GM12878 (cell line): ENCODE data around the gene CNR2. TPM values are rescaled to one million over a fixed set of nuclear protein-coding genes. Genes with fewer than 3 reads are reported as not detected.

Experiments used
- ATAC-seq: fragments of 200-7000 bp; cut with Tn5 transposase; 3 replicates; pipeline ENCODE4 v1.9.1; 2020; ENCODE audit warnings: mild to moderate bottlenecking, moderate library complexity
- BruUV-seq: library from RNA; stranded (reverse); fragments of 400-500 nt; replicated peaks from 2 replicates; lab custom pipeline; 2021; lab: Mats Ljungman, UMichigan
- CTCF ChIA-PET: fragments of 300-600 bp; sonication (Branson Sonifier 250); formaldehyde crosslinking; extraction: SDS; loops from one replicate; lab custom pipeline; 2021; ENCODE audit warnings: inconsistent platforms; lab: Yijun Ruan, JAX
- POLR2A ChIA-PET: fragments of 350-600 bp; formaldehyde crosslinking; extraction: SDS; loops from one replicate; lab custom pipeline; 2021; ENCODE audit warnings: inconsistent platforms; lab: Charles Lee
- RAD21 ChIA-PET: fragments of 300-600 bp; sonication (Branson Sonifier 250); formaldehyde crosslinking; loops from one replicate; lab custom pipeline; 2023; ENCODE audit warnings: antibody characterized with exemption; ENCODE audit not compliant: unreplicated experiment; lab: Charles Lee
- SMC1A ChIA-PET: fragments of 300-600 bp; sonication (Branson Sonifier 250); formaldehyde crosslinking; loops from one replicate; lab custom pipeline; 2023; ENCODE audit not compliant: unreplicated experiment, uncharacterized antibody; lab: Charles Lee
- DNase-seq: peaks from one replicate; pipeline ENCODE4 v3.0.0-alpha.2; 2011; ENCODE audit warnings: low read depth, low spot score
- FAIRE-seq: peaks from 3 replicates; lab custom pipeline; 2011; peaks lifted over from hg19 to GRCh38; lab: Jason Lieb, UNC
- H2AFZ ChIP-seq: 2 replicates; pipeline ENCODE4 v1.6.0; 2011; ENCODE audit warnings: low read depth, low read length, control low read depth; ENCODE audit not compliant: control insufficient read depth
- H3K27ac ChIP-seq: 2 replicates; pipeline ENCODE4 v1.5.1; 2011; ENCODE audit warnings: control low read depth; ENCODE audit not compliant: control insufficient read depth, insufficient read depth
- H3K27me3 ChIP-seq, 2 experiments: replicated peaks in 1 of 2; 2 replicates each; pipeline versions ENCODE4 v1.6.0 to v1.6.1; 2011; ENCODE audit warnings: low read length in 1 of 2; ENCODE audit not compliant: control insufficient read depth in 2 of 2, insufficient read depth in 2 of 2
- H3K36me3 ChIP-seq, 2 experiments: 2 replicates each; pipeline ENCODE4 v1.5.1; 2011; ENCODE audit warnings: low read length in 1 of 2; ENCODE audit not compliant: control insufficient read depth in 2 of 2, insufficient read depth in 2 of 2
- H3K4me1 ChIP-seq: 2 replicates; pipeline ENCODE4 v1.6.1; 2011; ENCODE audit warnings: mild to moderate bottlenecking, low read length, moderate library complexity, mixed read lengths; ENCODE audit not compliant: control insufficient read depth, insufficient read depth
- H3K4me2 ChIP-seq: 2 replicates; pipeline ENCODE4 v1.6.0; 2011; ENCODE audit warnings: control low read depth; ENCODE audit not compliant: control insufficient read depth, insufficient read depth
- H3K4me3 ChIP-seq: fragments of 200-600 bp; sonication (generic); 2 replicates; pipeline ENCODE4 v1.5.1; 2016
- H3K79me2 ChIP-seq: 2 replicates; pipeline ENCODE4 v1.6.0; 2011; ENCODE audit warnings: low read length; ENCODE audit not compliant: control insufficient read depth, insufficient read depth
- H3K9ac ChIP-seq: 2 replicates; pipeline ENCODE4 v1.8.0; 2011; ENCODE audit warnings: low read length, control low read depth, mixed read lengths; ENCODE audit not compliant: control insufficient read depth, insufficient read depth
- H3K9me3 ChIP-seq: replicated peaks from 3 replicates; pipeline ENCODE4 v1.5.1; 2011; ENCODE audit warnings: mild to moderate bottlenecking, low read length; ENCODE audit not compliant: control insufficient read depth, insufficient read depth
- H4K20me1 ChIP-seq: 2 replicates; pipeline ENCODE4 v1.6.0; 2011; ENCODE audit not compliant: control insufficient read depth, insufficient read depth
- CHD4 ChIP-seq: fragments of 200-600 bp; sonication (generic); IDR thresholded peaks from 2 replicates; pipeline ENCODE4 v1.6.1; 2016; ENCODE audit warnings: mild to moderate bottlenecking
- EGR1 ChIP-seq, 2 experiments: IDR thresholded peaks; 1 replicate in 1 of 2; 2 replicates in 1 of 2; pipeline ENCODE4 v1.6.1; 2011 to 2012; ENCODE audit warnings: low read depth in 2 of 2, low read length in 2 of 2, borderline replicate concordance in 1 of 2, mild to moderate bottlenecking in 1 of 2, moderate library complexity in 1 of 2
- FOXK2 ChIP-seq: fragments of 450-650 bp; IDR thresholded peaks from 2 replicates; pipeline ENCODE4 v1.6.1; 2017; ENCODE audit warnings: mild to moderate bottlenecking, moderate library complexity
- JUNB ChIP-seq: IDR thresholded peaks from 2 replicates; pipeline ENCODE4 v1.6.1; 2016; ENCODE audit warnings: antibody characterized with exemption, mild to moderate bottlenecking
- RCOR1 ChIP-seq: conservative IDR thresholded peaks from 2 replicates; pipeline ENCODE4 v1.6.1; 2012; ENCODE audit warnings: low read depth, low read length, improper control_type of control experiment
- SMAD1 ChIP-seq: fragments of 450-650 bp; IDR thresholded peaks from 2 replicates; pipeline ENCODE4 v1.6.1; 2018; ENCODE audit warnings: mild to moderate bottlenecking, low read depth; ENCODE audit not compliant: partially characterized antibody
- SP1 ChIP-seq: IDR thresholded peaks from one replicate; pipeline ENCODE4 v1.6.1; 2011; ENCODE audit warnings: low read depth, low read length
- TCF12 ChIP-seq: IDR thresholded peaks from 2 replicates; pipeline ENCODE4 v1.6.1; 2011; ENCODE audit warnings: low read depth, mild to moderate bottlenecking, low read length
- ZBTB33 ChIP-seq: fragments of 450-650 bp; IDR thresholded peaks from 2 replicates; pipeline ENCODE4 v1.6.1; 2017; ENCODE audit warnings: mild to moderate bottlenecking
- WGBS: methylation state at CpG from one replicate; pipeline ENCODE4 v1.1.6; 2016; ENCODE audit warnings: low lambda C conversion rate; ENCODE audit not compliant: insufficient replicate concordance, insufficient coverage; ENCODE audit errors: missing lambda C conversion rate; 5-methylcytosine and 5-hydroxymethylcytosine counted together
- in situ Hi-C: fragments of 300-500 bp; cut with MboI; formaldehyde crosslinking; loops from 9 replicates; pipeline ENCODE4 v1.14.3; 2018; ENCODE audit warnings: mixed read lengths
- intact Hi-C: fragments of 100-400 bp; cut with micrococcal nuclease; formaldehyde crosslinking; loops from one replicate; pipeline ENCODE4 v1.14.2; 2022; ENCODE audit not compliant: unreplicated experiment
- polyA plus RNA-seq, 11 experiments: library from polyadenylated mRNA; depleted of rRNA in 4 of 11; unstranded in 6 of 11; stranded (reverse) in 5 of 11; fragments of >200 nt; fragmentation: Nextera tagmentation in 4 of 11; fragmentation: Illumina TruSeq in 1 of 11; extraction: Ambion mirVana in 4 of 11; extraction: Trizol in 1 of 11; gene quantifications; 1 replicate in 1 of 11; 2 replicates in 10 of 11; pipeline versions ENCODE4 v1.2.1 to v1.2.3, GENCODE V29; 2011 to 2016; ENCODE audit warnings: inconsistent platforms in 2 of 11, missing spikeins in 2 of 11, low read depth in 1 of 11
- total RNA-seq, 4 experiments: library from RNA; depleted of rRNA in 3 of 4; stranded (reverse); fragments of >200 nt in 3 of 4; fragmentation: Illumina TruSeq in 1 of 4; extraction: Trizol in 1 of 4; gene quantifications; 2 replicates each; pipeline versions ENCODE4 v1.2.1 to v1.2.3, GENCODE V29; 2013 to 2021

Gene CNR2
- total and polyA plus RNA-seq, 10 of the 15 experiments (the other 5 are each of a cell fraction or from before 2014, with no cell fraction given): 0.46 to 19.8 (median 12.2) TPM

GRCh38 chr1:23885222-23885621 is 27.9 kb downstream of the CNR2 start:
- peaks cover 31% of the 10 kb centered on the region for H3K4me1 ChIP-seq
- H3K27ac ChIP-seq: no peak overlapping the region
- RAD21 ChIA-PET: no interaction called here
- WGBS: 69% methylated on average over 4 of the region's 4 CpGs
- no peaks in the 10 kb centered on the region for H3K27me3 ChIP-seq
- CTCF ChIA-PET: interaction anchor here (3.3 kb wide), 1 partner anchor 75 kb away, joined by 19 read pairs; no protein-coding TSS in a partner anchor
- DNase-seq (no peak), FAIRE-seq (no peak), ATAC-seq (no peak)
- intact Hi-C loops: no loop called here
- H2AFZ ChIP-seq: no peak overlapping the region
- SMC1A ChIA-PET: interaction anchor here (0.6 kb wide), 1 partner anchor 69 kb away, joined by 3 read pairs; no protein-coding TSS in a partner anchor
- H3K4me3 ChIP-seq: no peak overlapping the region
- TF ChIP-seq EGR1 (IDR thresholded peaks at IDR 0.05; ENCODE audit: borderline replicate concordance in 1 of 2, low read depth in 2 of 2, low read length in 2 of 2) (no peak), RCOR1 (no peak), TCF12 (no peak), SP1 (no peak), JUNB (no peak), ZBTB33 (no peak), CHD4 (no peak), SMAD1 (no peak), FOXK2 (no peak)
- no peak overlapping the region for H3K9ac ChIP-seq
- POLR2A ChIA-PET: no interaction called here
- no peak overlapping the region for H3K4me2 ChIP-seq
- in situ Hi-C loops: no loop called here
- no TSS peak for BruUV-seq
- H3K36me3 ChIP-seq: peaks cover 0 to 16% of the 10 kb centered on the region in 2 experiments; a peak in 1 of 4 replicates
- H4K20me1 ChIP-seq: no peaks in the 10 kb centered on the region
- H3K9me3 ChIP-seq: no peaks in the 10 kb centered on the region; the same call in 2 of the 3 replicates
- peaks cover 18% of the 10 kb centered on the region for H3K79me2 ChIP-seq
